Activated T-cell treated with anti-CD3 and anti-CD28 coated beads for 1 hour (primary cell): ENCODE data around the gene CCNI2.

Source experiments
- DNase-seq: peaks from one replicate; pipeline ENCODE4 v3.0.0-alpha.2; 2020; ENCODE audit warnings: low read depth

CCNI2 gene

GRCh38 chr5:132765311-132766019 lies 18.2 kb downstream of the CCNI2 start:
- no peak for DNase-seq

GRCh38 chr5:132766020-132766805 lies 19.0 kb downstream of the CCNI2 start:
- no peak for DNase-seq

DNA sequence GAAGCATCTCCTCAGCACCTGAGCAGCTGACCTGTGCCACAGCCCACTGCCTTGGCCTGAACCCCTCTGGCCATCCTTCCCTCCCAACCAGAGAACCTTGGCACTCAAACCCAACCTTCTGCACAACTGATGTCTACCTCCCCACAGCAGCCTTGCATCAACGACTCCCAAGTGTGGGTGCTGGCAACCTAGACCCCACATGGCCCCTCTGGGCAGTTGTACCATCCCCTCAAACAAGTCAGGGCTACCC lies 19.5 kb downstream of the CCNI2 start:
- no peak for DNase-seq

GRCh38 chr5:132767150-132767549 lies 19.9 kb downstream of the CCNI2 start:
- no peak for DNase-seq

GRCh38 chr5:132768485-132768868 lies 21.3 kb downstream of the CCNI2 start:
- DNase-seq, result no peak

DNA sequence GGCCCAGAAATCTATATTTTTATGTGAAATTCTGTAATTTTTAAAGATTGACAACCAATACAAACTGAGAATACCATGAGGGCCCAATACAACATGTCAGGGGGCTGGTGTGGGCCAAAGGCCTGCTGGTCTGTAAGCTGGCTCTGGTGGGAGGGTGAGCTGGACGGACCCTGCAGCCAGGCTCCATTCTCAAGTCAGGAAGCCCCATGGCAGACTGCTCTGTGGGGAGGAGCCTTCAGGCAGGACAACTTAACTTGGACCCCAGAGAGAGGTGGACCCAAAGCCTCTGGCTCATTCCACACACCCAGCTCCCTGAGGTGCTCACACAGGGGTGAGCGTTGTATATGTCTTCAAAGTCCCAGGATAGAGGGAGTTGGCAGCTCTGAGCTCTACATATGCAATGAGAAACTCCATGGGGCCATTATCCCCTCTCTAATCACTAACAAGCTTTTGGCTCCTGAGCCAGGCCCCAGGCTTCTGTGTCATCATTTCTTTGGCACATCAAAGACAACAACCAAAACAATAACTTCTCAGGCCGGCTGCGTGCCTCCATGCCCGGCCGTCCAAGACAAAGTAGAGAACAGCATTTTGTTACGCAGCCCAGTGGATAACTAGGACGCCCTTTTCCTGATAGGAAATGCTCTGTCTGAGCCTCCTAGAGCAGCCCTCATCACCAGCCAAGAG lies 23.4 kb downstream of the CCNI2 start:
- no peak for DNase-seq

DNA sequence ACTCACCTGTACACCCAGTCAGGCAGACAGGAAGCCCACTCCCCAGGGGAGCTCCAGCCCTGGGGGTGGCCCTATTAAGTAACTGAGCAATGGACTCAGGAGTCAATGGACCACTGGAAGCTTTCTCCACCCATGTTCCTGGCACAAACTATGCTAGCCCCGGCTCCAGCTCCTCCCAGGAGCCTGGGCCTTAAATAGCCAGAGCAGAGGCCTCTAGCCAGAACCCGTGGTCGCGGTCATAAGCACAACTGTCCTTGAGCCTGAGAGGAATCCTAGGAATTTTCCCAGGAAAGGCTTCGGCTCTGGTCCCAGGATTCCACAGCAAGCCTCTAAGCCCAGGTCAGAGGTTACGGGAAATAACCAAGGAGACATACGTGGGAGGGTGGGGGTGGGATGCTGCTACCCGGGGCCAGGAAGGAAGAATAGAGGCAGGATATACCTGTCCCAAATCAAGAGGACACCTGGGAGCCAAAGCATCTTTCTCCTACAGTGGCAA lies 24.3 kb downstream of the CCNI2 start:
- DNase-seq, result no peak

DNA sequence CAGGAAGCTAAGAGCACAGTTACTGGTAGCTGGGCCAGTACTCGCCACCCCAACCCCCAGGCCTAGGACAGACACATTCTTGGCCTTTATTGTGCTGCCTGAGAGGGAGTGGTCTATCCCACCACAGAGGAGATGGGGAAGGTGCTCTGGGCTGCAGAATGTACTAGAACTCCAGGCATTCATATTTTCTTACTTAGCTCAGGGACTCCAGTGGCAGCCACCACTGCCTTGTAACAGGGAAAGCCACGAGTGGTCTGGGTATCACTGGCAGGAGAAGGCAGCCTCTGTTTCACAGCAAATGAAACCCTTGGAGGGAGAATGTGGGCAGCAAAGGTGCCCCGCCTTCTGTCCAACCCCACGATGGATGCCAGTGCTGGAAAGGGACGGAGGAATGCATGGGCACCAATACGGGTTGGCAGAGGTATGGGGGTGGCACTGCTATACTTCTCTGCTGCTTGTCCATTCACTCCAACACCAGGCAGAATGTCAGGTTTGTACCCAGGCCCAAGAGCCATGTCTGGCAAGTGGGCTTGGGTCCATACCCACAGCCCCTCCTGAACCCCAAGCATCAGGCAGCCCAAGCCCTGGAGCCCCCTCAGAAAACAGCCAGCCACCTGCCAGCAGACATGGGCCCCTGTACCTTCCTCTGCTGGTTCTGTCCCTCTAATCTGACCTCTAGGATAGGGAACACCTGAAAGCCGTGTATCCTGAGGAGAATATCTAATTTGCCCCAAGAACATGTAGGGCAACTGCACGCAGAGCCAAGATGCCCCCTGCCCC lies 25.3 kb downstream of the CCNI2 start:
- DNase-seq, result no peak

GRCh38 chr5:132773114-132773513 lies 25.9 kb downstream of the CCNI2 start:
- DNase-seq, result no peak

- no peak for DNase-seq
Measured at GRCh38 chr5:132773601-132774355, 26.6 kb downstream of the CCNI2 start.

DNA sequence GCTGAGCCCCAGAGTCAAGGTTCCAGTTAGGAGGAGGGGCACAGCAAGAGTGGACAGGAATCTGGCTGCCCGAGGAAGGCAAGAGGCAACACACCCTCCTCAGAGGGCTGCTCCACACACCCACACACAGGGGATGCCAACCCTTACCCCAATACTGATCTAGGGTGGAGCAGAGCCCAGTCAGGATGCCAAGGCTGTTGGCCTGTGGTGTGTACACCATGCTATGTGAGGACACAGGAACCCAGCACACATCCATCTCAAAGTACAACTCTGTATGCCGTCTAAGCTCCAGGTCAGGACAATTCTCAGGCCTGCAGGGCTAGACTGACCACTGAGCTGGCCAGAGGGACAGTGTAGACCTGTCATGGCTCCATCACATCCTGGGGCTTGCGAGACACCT lies 27.2 kb downstream of the CCNI2 start:
- DNase-seq, result no peak

DNA sequence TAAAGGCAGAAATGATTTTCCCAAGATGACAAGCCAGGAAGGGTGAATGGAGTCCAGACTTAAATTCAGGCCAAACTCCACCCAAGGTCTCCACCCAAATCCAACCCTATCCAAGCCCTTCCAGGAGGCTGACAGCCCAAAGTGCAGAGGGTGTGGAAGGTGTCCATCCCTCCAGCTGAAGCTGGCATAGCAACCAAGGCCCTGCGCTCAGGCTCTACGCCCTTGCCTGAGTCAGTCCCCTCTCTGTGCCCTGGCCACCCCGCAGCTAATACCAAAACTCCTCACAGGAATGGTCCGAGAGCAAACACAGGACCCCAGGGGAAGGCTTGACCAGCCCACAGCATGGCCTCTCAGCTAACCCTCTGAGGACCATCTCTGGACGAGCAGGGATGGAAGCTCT lies 27.7 kb downstream of the CCNI2 start:
- no peak for DNase-seq

DNA sequence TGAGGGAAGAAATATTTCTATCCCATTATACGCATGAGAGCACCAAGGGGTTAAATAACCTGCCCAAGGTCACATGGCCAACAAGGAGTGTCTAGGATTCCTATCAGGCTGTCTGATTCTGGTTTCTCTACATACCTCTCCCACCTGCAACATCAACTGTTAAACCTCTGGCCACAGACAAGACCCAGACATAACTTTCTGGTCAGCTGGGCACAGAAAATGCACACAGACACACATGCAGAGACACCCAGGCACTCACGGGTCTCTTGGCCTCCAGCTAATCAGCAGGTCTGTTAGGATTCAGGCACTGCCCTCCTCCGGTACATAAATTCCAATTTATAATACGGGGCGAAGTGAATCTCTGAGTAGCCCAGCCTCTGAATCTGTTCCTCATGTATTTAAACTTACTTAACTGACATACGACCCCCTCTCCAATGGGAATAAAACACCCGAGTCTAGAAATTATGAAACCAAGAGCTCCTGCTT lies 28.3 kb downstream of the CCNI2 start:
- no peak for DNase-seq

- DNase-seq, result no peak
Measured at GRCh38 chr5:132776131-132776937, 29.1 kb downstream of the CCNI2 start.

GRCh38 chr5:132776938-132777208 lies 29.6 kb downstream of the CCNI2 start:
- no peak for DNase-seq

DNA sequence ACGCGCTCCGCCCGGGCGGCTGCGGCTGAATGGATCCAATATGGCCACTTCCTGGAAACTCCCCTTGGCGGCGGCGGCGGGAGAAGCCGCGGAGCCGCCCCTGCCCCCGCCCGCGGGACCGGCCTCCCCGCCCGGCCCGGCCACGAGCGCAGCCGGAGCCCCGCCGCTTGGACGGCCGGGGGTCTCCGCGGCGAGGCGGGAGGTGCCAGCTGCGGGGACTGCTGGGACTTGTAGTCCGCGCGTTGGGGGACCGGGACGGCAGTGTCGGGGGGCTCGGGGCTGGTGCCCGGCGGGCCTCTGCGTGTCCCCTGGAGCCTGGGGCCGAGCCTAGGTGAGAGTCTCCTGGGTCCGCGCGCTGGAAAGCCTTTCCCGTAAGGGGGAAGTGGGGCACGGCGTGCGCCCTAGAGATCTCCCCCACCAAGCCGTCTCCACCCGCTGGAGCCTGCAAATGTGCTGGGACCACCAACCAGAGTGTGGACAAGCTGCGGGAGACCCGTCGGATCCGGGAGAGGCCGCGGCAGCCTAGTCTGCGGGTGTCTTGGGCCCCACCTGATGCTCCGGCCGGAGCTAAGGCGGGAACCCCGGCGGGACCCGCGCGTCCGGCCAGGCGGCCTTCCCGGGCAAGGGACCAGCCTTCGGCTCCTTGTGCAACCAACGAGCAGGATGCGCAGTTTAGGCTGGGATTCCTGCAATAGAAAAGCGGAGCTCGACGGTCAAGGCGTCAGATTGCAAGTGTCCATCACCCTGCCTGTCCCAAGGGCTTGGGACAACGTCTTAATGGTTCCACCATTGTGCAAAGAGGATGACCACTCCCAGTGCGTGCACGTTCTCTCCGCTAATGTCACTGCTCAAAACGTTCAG lies 30.2 kb downstream of the CCNI2 start, which contains the start of gene SEPTIN8:
Gene SEPTIN8, minus strand, starts transcription at position 31 of the 861 bp plus-strand sequence. CDS start 102 bp downstream, outside the sequence.
- peak; percentile 26 for DNase-seq

GRCh38 chr5:132778129-132778528 lies 30.9 kb downstream of the CCNI2 start:
- DNase-seq, result no peak

GRCh38 chr5:132778856-132779255 lies 31.6 kb downstream of the CCNI2 start:
- DNase-seq, result no peak

DNA sequence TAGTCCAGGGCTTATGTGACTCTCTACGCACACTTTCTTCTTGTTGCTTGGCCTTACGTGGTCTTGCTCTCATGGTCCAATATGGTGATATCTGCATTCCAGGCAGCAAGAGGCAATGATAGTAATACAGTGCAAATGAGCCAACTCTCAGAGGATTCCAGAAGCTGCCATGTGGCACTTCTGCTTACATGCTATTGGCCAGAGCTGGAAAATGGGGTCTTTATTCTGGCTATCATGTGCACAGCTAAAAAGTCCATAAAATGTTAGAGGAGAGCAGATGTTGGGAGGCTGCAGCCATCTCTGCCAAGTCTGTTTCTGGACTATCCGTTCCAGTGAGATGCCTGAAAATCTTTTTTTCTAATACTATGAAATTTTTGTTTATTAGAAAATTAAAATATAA lies 32.7 kb downstream of the CCNI2 start:
- DNase-seq, result no peak

DNA sequence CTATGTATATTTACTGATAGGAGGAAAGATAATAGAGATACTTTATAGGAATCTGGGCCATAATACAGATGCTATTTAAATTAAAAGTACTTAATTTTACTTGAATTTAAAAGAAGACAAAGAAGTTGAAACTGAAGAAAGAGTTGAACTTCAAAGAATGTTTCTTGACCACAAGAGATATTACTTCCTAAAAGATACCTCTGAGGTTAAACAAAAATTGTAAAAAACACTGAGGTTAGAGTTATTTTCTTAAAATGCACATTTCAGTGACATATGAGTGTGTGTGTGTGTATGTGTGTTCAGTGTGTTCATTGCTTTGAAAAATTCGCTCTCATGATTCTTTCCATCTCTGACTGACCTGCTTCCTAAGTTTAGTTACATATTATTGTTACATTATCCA lies 33.4 kb downstream of the CCNI2 start:
- no peak for DNase-seq
